HepG2 (cell line): Measurements from ENCODE around the gene SYNGR4. TPM values are rescaled to one million over a fixed set of nuclear protein-coding genes. Genes with fewer than 3 reads are reported as not detected.

Experiments used
- AGO1 ChIP-seq: fragments of 200-400 bp; formaldehyde crosslinking; IDR thresholded peaks from 2 replicates; pipeline ENCODE4 v1.6.1; 2017; ENCODE audit warnings: mild to moderate bottlenecking, low read depth, low read length, moderate library complexity; ENCODE audit not compliant: poor library complexity, severe bottlenecking
- CBX2 ChIP-seq, 2 experiments: fragments of 200-600 bp in 1 of 2; sonication (generic); formaldehyde crosslinking in 1 of 2; IDR thresholded peaks; 2 replicates each; pipeline versions ENCODE4 v1.7.0 to v1.8.1; 2018 to 2022; ENCODE audit warnings: low read depth in 2 of 2, low read length in 1 of 2, mild to moderate bottlenecking in 1 of 2, missing genetic modification reagents in 1 of 2
- CCAR2 ChIP-seq: fragments of 200-400 bp; formaldehyde crosslinking; optimal IDR thresholded peaks from 2 replicates; pipeline ENCODE3; 2018; ENCODE audit warnings: low read depth, mild to moderate bottlenecking, low read length, moderate library complexity
- CTCF ChIP-seq: sonication (generic); formaldehyde crosslinking; IDR thresholded peaks from 2 replicates; pipeline ENCODE4 v1.5.0; 2020; ENCODE audit warnings: mild to moderate bottlenecking, missing genetic modification reagents, moderate library complexity
- GABPB1 ChIP-seq: IDR thresholded peaks from 2 replicates; pipeline ENCODE4 v1.6.1; 2016; ENCODE audit warnings: mild to moderate bottlenecking, missing genetic modification reagents, moderate library complexity, missing compliant biosample characterization
- GATAD2A ChIP-seq: IDR thresholded peaks from 2 replicates; pipeline ENCODE4 v1.6.1; 2016
- HOXD1 ChIP-seq: sonication (generic); formaldehyde crosslinking; IDR thresholded peaks from 2 replicates; pipeline ENCODE4 v1.5.0; 2020; ENCODE audit warnings: missing genetic modification reagents
- IRF2 ChIP-seq: IDR thresholded peaks from 2 replicates; pipeline ENCODE4 v1.6.1; 2018; ENCODE audit warnings: missing genetic modification reagents, missing compliant biosample characterization
- KLF13 ChIP-seq: sonication (generic); formaldehyde crosslinking; IDR thresholded peaks from 2 replicates; pipeline ENCODE4 v1.4.0; 2020; ENCODE audit warnings: mild to moderate bottlenecking, missing genetic modification reagents
- NONO ChIP-seq, 2 experiments: fragments of 450-650 bp in 1 of 2; sonication (generic) in 1 of 2; formaldehyde crosslinking in 1 of 2; IDR thresholded peaks in 1 of 2; conservative IDR thresholded peaks in 1 of 2; 2 replicates each; pipeline versions ENCODE4 v1.6.1 to v1.8.0; 2017 to 2022; ENCODE audit warnings: mild to moderate bottlenecking in 1 of 2, missing genetic modification reagents in 1 of 2, moderate library complexity in 1 of 2
- PAXIP1 ChIP-seq: sonication (generic); formaldehyde crosslinking; conservative IDR thresholded peaks from 2 replicates; pipeline ENCODE4 v1.4.0; 2020; ENCODE audit warnings: mild to moderate bottlenecking, missing genetic modification reagents, moderate library complexity
- PCBP2 ChIP-seq: fragments of 200-400 bp; formaldehyde crosslinking; optimal IDR thresholded peaks from 2 replicates; pipeline ENCODE3; 2018; ENCODE audit warnings: low read length, low read depth; ENCODE audit not compliant: poor library complexity, severe bottlenecking
- PITX1 ChIP-seq: sonication (generic); formaldehyde crosslinking; IDR thresholded peaks from 2 replicates; pipeline ENCODE4 v1.5.1; 2020; ENCODE audit warnings: mild to moderate bottlenecking, missing genetic modification reagents
- PRPF4 ChIP-seq: fragments of 200-400 bp; formaldehyde crosslinking; IDR thresholded peaks from 2 replicates; pipeline ENCODE4 v1.6.1; 2016; ENCODE audit warnings: low read length, low read depth; ENCODE audit not compliant: poor library complexity, severe bottlenecking
- SUZ12 ChIP-seq: fragments of 150-350 bp; IDR thresholded peaks from 2 replicates; pipeline ENCODE4 v1.6.1; 2014; ENCODE audit warnings: low read depth, low read length
- TARDBP ChIP-seq: sonication (generic); formaldehyde crosslinking; IDR thresholded peaks from 2 replicates; pipeline ENCODE4 v1.8.0; 2022; ENCODE audit warnings: mild to moderate bottlenecking, missing genetic modification reagents
- TEAD3 ChIP-seq: optimal IDR thresholded peaks from 2 replicates; pipeline ENCODE3; 2016; ENCODE audit warnings: borderline replicate concordance
- THAP11 ChIP-seq: IDR thresholded peaks from 2 replicates; pipeline ENCODE4 v1.6.1; 2016; ENCODE audit warnings: missing biosample characterization, missing genetic modification reagents
- ZNF501 ChIP-seq: sonication (generic); formaldehyde crosslinking; IDR thresholded peaks from 2 replicates; pipeline ENCODE4 v1.5.1; 2020; ENCODE audit warnings: mild to moderate bottlenecking, moderate library complexity, missing genetic modification reagents
- ZNF567 ChIP-seq: sonication (generic); formaldehyde crosslinking; IDR thresholded peaks from 2 replicates; pipeline ENCODE4 v1.8.1; 2023; ENCODE audit warnings: mild to moderate bottlenecking, missing genetic modification reagents, borderline replicate concordance
- polyA plus RNA-seq, 8 experiments: library from polyadenylated mRNA; depleted of rRNA in 3 of 8; stranded (reverse) in 7 of 8; unstranded in 1 of 8; fragments of >200 nt; fragmentation: Illumina TruSeq in 4 of 8; extraction: Trizol in 4 of 8; gene quantifications; 2 replicates each; pipeline versions ENCODE4 v1.2.1 to v1.2.3, GENCODE V29; 2011 to 2016; ENCODE audit warnings: low read depth in 4 of 8, missing spikeins in 1 of 8, mixed read lengths in 1 of 8; ENCODE audit not compliant: insufficient read depth in 1 of 8
- total RNA-seq, 5 experiments: library from RNA; depleted of rRNA; stranded (reverse); fragments of >200 nt; fragmentation: Illumina TruSeq; extraction: Trizol; gene quantifications; 2 replicates each; pipeline ENCODE4 v1.2.3, GENCODE V29; 2016; ENCODE audit warnings: low read depth in 1 of 5

SYNGR4 gene
- total and polyA plus RNA-seq, 2 of the 13 experiments (the other 11 are each of a cell fraction or from before 2014, with no cell fraction given), result not detected

- TF ChIP-seq PRPF4 (peak; percentile 69), ZNF501 (no peak), HOXD1 (CRISPR knock-in tag) (no peak), TARDBP (no peak), THAP11 (0 out of 2 replicates have a peak, but pooled peaks have one; percentile 12), CBX2 (IDR thresholded peaks at IDR 0.05; ENCODE audit: low read depth, low read length) (no peak), CBX2 (CRISPR knock-in tag; IDR thresholded peaks at IDR 0.05; ENCODE audit: low read depth) (no peak), AGO1 (no peak), PCBP2 (no peak), SUZ12 (no peak), PAXIP1 (no peak), CCAR2 (no peak), NONO (IDR thresholded peaks at IDR 0.05) (no peak), NONO (CRISPR knock-in tag; conservative IDR thresholded peaks at IDR 0.05) (no peak), GATAD2A (no peak), KLF13 (CRISPR knock-in tag) (no peak), ZNF567 (CRISPR knock-in tag) (no peak), GABPB1 (CRISPR knock-in tag) (peak; percentile 64; the same call in 1 of the 2 replicates), PITX1 (CRISPR knock-in tag) (no peak), CTCF (CRISPR knock-in tag) (0 out of 2 replicates have a peak, but pooled peaks have one; percentile 4), IRF2 (CRISPR knock-in tag) (no peak), TEAD3 (no peak)
Measured at GRCh38 chr19:48321622-48322591, 42.3 kb upstream of the SYNGR4 start (continued).
